Endothelial cell of umbilical vein (primary cell): Measurements from ENCODE around the gene SAMD4A.

Experiments
- CTCF ChIP-seq, 2 donors: IDR thresholded peaks; 1 replicate in 1 of 2; 2 replicates in 1 of 2; pipeline ENCODE4 v1.5.1; 2011; ENCODE audit warnings: low read length in 2 of 2, mild to moderate bottlenecking in 2 of 2, moderate library complexity in 2 of 2, control low read depth in 1 of 2, inconsistent platforms in 1 of 2, low read depth in 1 of 2; ENCODE audit not compliant: insufficient read depth in 1 of 2; ENCODE audit errors: extremely low read depth in 1 of 2
- EZH2 ChIP-seq: IDR thresholded peaks from 2 replicates; pipeline ENCODE4 v1.6.1; 2012; ENCODE audit warnings: borderline replicate concordance, low read depth, mild to moderate bottlenecking, moderate library complexity, low read length, inconsistent platforms; ENCODE audit not compliant: severe bottlenecking
- POLR2A ChIP-seq: IDR thresholded peaks from 2 replicates; pipeline ENCODE4 v1.6.1; 2012; ENCODE audit warnings: low read depth, mild to moderate bottlenecking, control low read depth, low read length
- POLR2AphosphoS5 ChIP-seq: IDR thresholded peaks from 2 replicates; pipeline ENCODE4 v1.6.1; 2012; ENCODE audit warnings: low read depth, mild to moderate bottlenecking, control low read depth, low read length, moderate library complexity; ENCODE audit not compliant: insufficient read depth

GRCh38 chr14:54549862-54550261 is 17.1 kb upstream of the SAMD4A start:
- no peak for TF ChIP-seq CTCF (IDR thresholded peaks at IDR 0.05; ENCODE audit: extremely low read depth in 1 of 2, insufficient read depth in 1 of 2, low read depth in 1 of 2, low read length in 2 of 2)
- no peak for TF ChIP-seq POLR2AphosphoS5
- TF ChIP-seq POLR2A = no peak
- TF ChIP-seq EZH2 = no peak
